ENCODE data around the gene SGCB.

- TF ChIP-seq CTCF (IDR thresholded peaks at IDR 0.05; ENCODE audit: poor library complexity) (no peak), EZH2 (IDR thresholded peaks at IDR 0.05; ENCODE audit: borderline replicate concordance) (no peak)
Observed at GRCh38 chr4:52012651-52013050, 25.4 kb downstream of the SGCB start.

Data from hepatocyte (in vitro differentiated cells).